ENCODE results near the gene TMEM208.

Gene TMEM208

GRCh38 chr16:67254801-67255552 is 28.0 kb downstream of the TMEM208 start:
- DNase-seq = no peak

- DNase-seq = no peak
These were observed 28.8 kb downstream of the TMEM208 start for GRCh38 chr16:67255553-67256221.

GRCh38 chr16:67256701-67257230 is 29.8 kb downstream of the TMEM208 start:
- DNase-seq = no peak

- no peak for DNase-seq
These were observed 30.7 kb downstream of the TMEM208 start for GRCh38 chr16:67257486-67258160.

- DNase-seq = no peak
These were observed 31.4 kb downstream of the TMEM208 start for GRCh38 chr16:67258161-67258835.

- DNase-seq = no peak
These were observed 32.8 kb downstream of the TMEM208 start for GRCh38 chr16:67259705-67260104.

GRCh38 chr16:67260426-67261063 is 33.6 kb downstream of the TMEM208 start:
- DNase-seq = peak; percentile 57

- no peak for DNase-seq
These were observed 36.3 kb downstream of the TMEM208 start for GRCh38 chr16:67263201-67263600.

GRCh38 chr16:67264277-67264676 is 37.3 kb downstream of the TMEM208 start:
- no peak for DNase-seq

GRCh38 chr16:67264866-67265265 is 37.9 kb downstream of the TMEM208 start:
- DNase-seq = no peak

GRCh38 chr16:67265834-67266233 is 38.9 kb downstream of the TMEM208 start:
- DNase-seq = no peak

- DNase-seq = no peak
These were observed 41.2 kb downstream of the TMEM208 start for GRCh38 chr16:67268136-67268579.

- no peak for DNase-seq
These were observed 42.8 kb downstream of the TMEM208 start for GRCh38 chr16:67269766-67270165.

- no peak for DNase-seq
These were observed 44.0 kb downstream of the TMEM208 start for GRCh38 chr16:67270931-67271338.

GRCh38 chr16:67271446-67271845 is 44.5 kb downstream of the TMEM208 start:
- no peak for DNase-seq

- no peak for DNase-seq
These were observed 48.4 kb downstream of the TMEM208 start for GRCh38 chr16:67275321-67275720.

GRCh38 chr16:67277294-67277998 is 50.5 kb downstream of the TMEM208 start:
- no peak for DNase-seq

- DNase-seq = no peak
These were observed 51.3 kb downstream of the TMEM208 start for GRCh38 chr16:67277999-67278772.

All from DMS 273 treated with DMSO at 0.1 percent for 48 hours (cell line).